ENCODE data around the gene HOXA3. TPM values are rescaled to one million over a fixed set of nuclear protein-coding genes. Genes with fewer than 3 reads are reported as not detected.

HOXA3 gene
- total and polyA plus RNA-seq, 2 of the 13 experiments (the other 11 are each of a cell fraction or from before 2014, with no cell fraction given), result 2.9 to 4.6 TPM

- intact Hi-C loops (cut with micrococcal nuclease; ENCODE audit: unreplicated experiment) (no loop called here), in situ Hi-C loops (cut with HindIII; ENCODE audit: extremely low pct_ligation_motif_present, low pct_unique_long_range_greater_than_20kb) (loop anchor here (25.0 kb wide), 1 partner anchor 1081 kb away; no protein-coding TSS in a partner anchor)
- H2AFZ ChIP-seq (ENCODE audit: low read length), result no peak overlapping the region
- H3K27ac ChIP-seq (ENCODE audit: extremely low read length, insufficient read depth, low read length), result no peak overlapping the region
- FAIRE-seq, result no peak
- ChIA-PET POLR2A (no interaction called here), CTCF (ENCODE audit: low intra/inter-chr PET ratio, low total read pairs) (no interaction called here)
- 57% methylated on average over 4 of the region's 4 CpGs for WGBS (ENCODE audit: low lambda C conversion rate)
- peaks cover 16% of the 10 kb centered on the region for H3K4me1 ChIP-seq (ENCODE audit: insufficient read depth, low read length)
- no peak overlapping the region for H3K4me3 ChIP-seq (replicated peaks in 1 of 3; ENCODE audit: insufficient read depth in 1 of 3, low read depth in 2 of 3, low read length in 3 of 3)
- no peak overlapping the region for H3K4me2 ChIP-seq (ENCODE audit: low read depth, low read length)
- no peak for ATAC-seq
- peaks cover 2 to 64% of the 10 kb centered on the region in 2 experiments for H3K27me3 ChIP-seq (ENCODE audit: control insufficient read depth in 1 of 2, insufficient read depth in 2 of 2, low read length in 2 of 2)
- no peak for DNase-seq (ENCODE audit: low spot score)
- H3K36me3 ChIP-seq (replicated peaks in 1 of 2; ENCODE audit: control insufficient read depth in 1 of 2, insufficient read depth in 2 of 2, low read length in 2 of 2), result no peaks in the 10 kb centered on the region
- TF ChIP-seq ARNTL (CRISPR knock-in tag; IDR thresholded peaks at IDR 0.05) (no peak), REL (CRISPR knock-in tag; conservative IDR thresholded peaks at IDR 0.05) (no peak), ZNF24 (IDR thresholded peaks at IDR 0.05) (no peak), THAP7 (CRISPR knock-in tag; IDR thresholded peaks at IDR 0.05) (no peak), BRF2 (CRISPR knock-in tag; IDR thresholded peaks at IDR 0.05) (no peak), GLI4 (CRISPR knock-in tag; IDR thresholded peaks at IDR 0.05; ENCODE audit: borderline replicate concordance) (no peak), FUBP1 (CRISPR knock-in tag; IDR thresholded peaks at IDR 0.05; ENCODE audit: borderline replicate concordance) (no peak), SAP130 (CRISPR knock-in tag; IDR thresholded peaks at IDR 0.05; ENCODE audit: low read depth) (no peak), ZNF572 (CRISPR knock-in tag; IDR thresholded peaks at IDR 0.05) (no peak), ZIK1 (CRISPR knock-in tag; IDR thresholded peaks at IDR 0.05; ENCODE audit: borderline replicate concordance, low read depth) (no peak), FOXK2 (IDR thresholded peaks at IDR 0.05) (no peak), ATM (IDR thresholded peaks at IDR 0.05; ENCODE audit: borderline replicate concordance) (no peak), PLSCR1 (CRISPR knock-in tag; IDR thresholded peaks at IDR 0.05; ENCODE audit: borderline replicate concordance) (no peak), FOXO1 (CRISPR knock-in tag; IDR thresholded peaks at IDR 0.05) (no peak), GABPB1 (CRISPR knock-in tag; IDR thresholded peaks at IDR 0.05) (no peak), SP4 (CRISPR knock-in tag; IDR thresholded peaks at IDR 0.05) (no peak)
- no peaks in the 10 kb centered on the region for H3K9me3 ChIP-seq (ENCODE audit: low read length)
- no TSS peak for BruUV-seq (replicated peaks)
- H4K20me1 ChIP-seq (ENCODE audit: insufficient read depth, low read length), result no peaks in the 10 kb centered on the region
- H3K9ac ChIP-seq (ENCODE audit: insufficient read depth, low read depth, low read length), result no peak overlapping the region
- H3K79me2 ChIP-seq (ENCODE audit: insufficient read depth, low read length), result no peaks in the 10 kb centered on the region
Measured at GRCh38 chr7:27167916-27168264, 15.5 kb upstream of the HOXA3 start.

Data from HepG2 (cell line).